GM10847 (cell line): ENCODE results near the gene MAP2K1.

ENCODE experiments used
- POLR2A ChIP-seq: IDR thresholded peaks from 2 replicates; pipeline ENCODE4 v1.6.1; 2011; ENCODE audit not compliant: insufficient read length; ENCODE audit errors: extremely low read depth

The MAP2K1 gene

GRCh38 chr15:66456211-66456610 lies 69.5 kb downstream of the MAP2K1 start:
- no peak for TF ChIP-seq POLR2A

GRCh38 chr15:66459818-66460615 lies 73.3 kb downstream of the MAP2K1 start:
- no peak for TF ChIP-seq POLR2A

GRCh38 chr15:66461917-66462316 lies 75.2 kb downstream of the MAP2K1 start:
- TF ChIP-seq POLR2A: no peak

- TF ChIP-seq POLR2A: no peak
Observed at GRCh38 chr15:66462627-66463026, 75.9 kb downstream of the MAP2K1 start.

GRCh38 chr15:66472176-66472999 lies 85.7 kb downstream of the MAP2K1 start:
- no peak for TF ChIP-seq POLR2A

- TF ChIP-seq POLR2A: no peak
Observed at GRCh38 chr15:66474135-66474534, 87.4 kb downstream of the MAP2K1 start.

- no peak for TF ChIP-seq POLR2A
Observed at GRCh38 chr15:66474963-66475362, 88.3 kb downstream of the MAP2K1 start.

GRCh38 chr15:66476535-66476934 lies 89.8 kb downstream of the MAP2K1 start:
- no peak for TF ChIP-seq POLR2A

- no peak for TF ChIP-seq POLR2A
Observed at GRCh38 chr15:66477011-66477410, 90.3 kb downstream of the MAP2K1 start.

GRCh38 chr15:66480267-66480666 lies 93.6 kb downstream of the MAP2K1 start:
- no peak for TF ChIP-seq POLR2A

- TF ChIP-seq POLR2A: no peak
Observed at GRCh38 chr15:66481107-66481856, 94.6 kb downstream of the MAP2K1 start.

GRCh38 chr15:66482539-66482938 lies 95.8 kb downstream of the MAP2K1 start:
- TF ChIP-seq POLR2A: no peak

GRCh38 chr15:66483131-66483566 lies 96.4 kb downstream of the MAP2K1 start:
- no peak for TF ChIP-seq POLR2A

- TF ChIP-seq POLR2A: no peak
Observed at GRCh38 chr15:66484539-66485112, 97.9 kb downstream of the MAP2K1 start.

GRCh38 chr15:66486887-66487286 lies 100.2 kb downstream of the MAP2K1 start:
- no peak for TF ChIP-seq POLR2A

GRCh38 chr15:66488525-66488924 lies 101.8 kb downstream of the MAP2K1 start:
- no peak for TF ChIP-seq POLR2A
